ENCODE results near the gene SDCCAG8. TPM values are rescaled to one million over a fixed set of nuclear protein-coding genes. Genes with fewer than 3 reads are reported as not detected.

The SDCCAG8 gene
- total RNA-seq, 1 experiment from 2014 or later: 10.0 TPM

DNA sequence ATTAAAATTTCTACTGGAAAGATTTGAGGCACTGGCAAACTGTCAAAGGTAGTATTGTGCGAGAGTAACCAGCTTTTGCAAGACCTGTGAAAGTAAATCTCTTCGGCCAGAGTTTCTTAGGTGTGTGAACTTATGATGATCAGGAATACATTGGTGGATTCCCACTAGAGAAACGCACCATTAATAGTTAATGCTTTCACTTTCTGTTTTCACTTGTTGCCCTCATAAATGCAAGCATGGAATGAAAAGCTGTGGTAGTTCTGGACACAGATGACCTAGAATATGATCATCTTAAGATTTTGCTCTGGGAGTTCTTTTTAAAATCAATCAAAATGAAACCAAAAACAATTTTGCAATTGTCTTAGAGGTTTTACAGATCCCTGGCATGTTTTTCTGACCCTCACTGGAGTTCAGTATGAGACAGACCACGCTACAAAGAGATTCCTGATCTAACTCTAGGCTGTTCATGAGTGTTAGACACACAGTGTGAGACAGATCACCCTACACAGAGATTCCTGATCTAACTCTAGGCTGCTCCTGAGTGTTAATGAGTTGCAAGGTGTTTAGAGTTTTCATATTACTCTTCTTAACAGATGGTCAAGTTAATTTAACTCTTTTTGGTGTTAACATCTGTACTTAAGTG lies 98.8 kb downstream of the SDCCAG8 start:
- no CpG with 5 or more reads among the region's 4 CpGs for WGBS (ENCODE audit: extremely low coverage, insufficient read length, low lambda C conversion rate)
- no peak overlapping the region for H3K27ac Mint-ChIP-seq
- H3K9me3 Mint-ChIP-seq: no peaks in the 10 kb centered on the region
- Histone ChIP-seq H3K9me3 (ENCODE audit: control insufficient read depth, low read depth, low read length) (no peaks in the 10 kb centered on the region), H3K18ac (ENCODE audit: insufficient read length, low read depth, low read length) (no peak overlapping the region), H3K9ac (ENCODE audit: extremely low read depth, insufficient read length, low read length) (no peak overlapping the region), H3K27ac (ENCODE audit: insufficient read length, low read depth, low read length) (no peak overlapping the region), H3K4me2 (ENCODE audit: insufficient read depth, insufficient read length, low read length) (no peak overlapping the region), H4K91ac (ENCODE audit: insufficient read length, low read depth, low read length) (no peak overlapping the region), H3K79me1 (ENCODE audit: insufficient read depth, low read depth, low read length, poor library complexity, severe bottlenecking) (no peaks in the 10 kb centered on the region), H2BK12ac (ENCODE audit: insufficient read length, low read depth, low read length) (no peak overlapping the region), H3K4ac (ENCODE audit: low read depth, low read length) (no peak overlapping the region), H3K79me2 (ENCODE audit: insufficient read depth, low read length) (no peaks in the 10 kb centered on the region), H3K23ac (ENCODE audit: insufficient read length, low read depth, low read length) (no peak overlapping the region), H3K27me3 (ENCODE audit: insufficient read depth, low read length) (no peaks in the 10 kb centered on the region), H2AFZ (ENCODE audit: low read length) (no peak overlapping the region), H4K20me1 (ENCODE audit: control insufficient read depth, insufficient read depth, insufficient read length) (no peaks in the 10 kb centered on the region), H2BK15ac (ENCODE audit: low read depth, low read length) (no peak overlapping the region), H3K4me1 (ENCODE audit: insufficient read depth, low read length) (no peaks in the 10 kb centered on the region), H3T11ph (ENCODE audit: low read length) (no peak overlapping the region), H2BK20ac (ENCODE audit: low read depth, low read length, poor library complexity, severe bottlenecking) (no peak overlapping the region), H3K23me2 (ENCODE audit: insufficient read length, low read depth, low read length, poor library complexity, severe bottlenecking) (no peaks in the 10 kb centered on the region), H3K14ac (ENCODE audit: insufficient read depth, low read length) (no peak overlapping the region), H4K5ac (ENCODE audit: insufficient read length, low read depth, low read length) (no peak overlapping the region), H3K56ac (ENCODE audit: insufficient read length, low read depth, low read length) (no peak overlapping the region), H2BK120ac (ENCODE audit: low read depth, low read length, poor library complexity, severe bottlenecking) (no peak overlapping the region), H2BK5ac (ENCODE audit: insufficient read length, low read length) (no peak overlapping the region), H2AK5ac (ENCODE audit: insufficient read length, low read length) (no peak overlapping the region), H4K8ac (replicated peaks; ENCODE audit: insufficient read length, low read depth, low read length) (no peak overlapping the region)
- no peaks in the 10 kb centered on the region for H3K36me3 Mint-ChIP-seq (ENCODE audit: insufficient read depth in 1 of 3, low read depth in 3 of 3)
- no peak overlapping the region for H3K4me3 Mint-ChIP-seq
- DNase-seq: no peak
- H3K27me3 Mint-ChIP-seq (ENCODE audit: low read depth): no peaks in the 10 kb centered on the region
- H3K4me1 Mint-ChIP-seq: no peaks in the 10 kb centered on the region
- TF ChIP-seq, protein P1, sequence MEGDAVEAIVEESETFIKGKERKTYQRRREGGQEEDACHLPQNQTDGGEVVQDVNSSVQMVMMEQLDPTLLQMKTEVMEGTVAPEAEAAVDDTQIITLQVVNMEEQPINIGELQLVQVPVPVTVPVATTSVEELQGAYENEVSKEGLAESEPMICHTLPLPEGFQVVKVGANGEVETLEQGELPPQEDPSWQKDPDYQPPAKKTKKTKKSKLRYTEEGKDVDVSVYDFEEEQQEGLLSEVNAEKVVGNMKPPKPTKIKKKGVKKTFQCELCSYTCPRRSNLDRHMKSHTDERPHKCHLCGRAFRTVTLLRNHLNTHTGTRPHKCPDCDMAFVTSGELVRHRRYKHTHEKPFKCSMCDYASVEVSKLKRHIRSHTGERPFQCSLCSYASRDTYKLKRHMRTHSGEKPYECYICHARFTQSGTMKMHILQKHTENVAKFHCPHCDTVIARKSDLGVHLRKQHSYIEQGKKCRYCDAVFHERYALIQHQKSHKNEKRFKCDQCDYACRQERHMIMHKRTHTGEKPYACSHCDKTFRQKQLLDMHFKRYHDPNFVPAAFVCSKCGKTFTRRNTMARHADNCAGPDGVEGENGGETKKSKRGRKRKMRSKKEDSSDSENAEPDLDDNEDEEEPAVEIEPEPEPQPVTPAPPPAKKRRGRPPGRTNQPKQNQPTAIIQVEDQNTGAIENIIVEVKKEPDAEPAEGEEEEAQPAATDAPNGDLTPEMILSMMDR (conservative IDR thresholded peaks at IDR 0.05): no peak
